ENCODE results near the gene TLR8. TPM values are rescaled to one million over a fixed set of nuclear protein-coding genes. Genes with fewer than 3 reads are reported as not detected.

Gene TLR8
- total RNA-seq, 4 donors from 2014 or later, result 0.08 to 0.84 (median 0.52) TPM

DNA sequence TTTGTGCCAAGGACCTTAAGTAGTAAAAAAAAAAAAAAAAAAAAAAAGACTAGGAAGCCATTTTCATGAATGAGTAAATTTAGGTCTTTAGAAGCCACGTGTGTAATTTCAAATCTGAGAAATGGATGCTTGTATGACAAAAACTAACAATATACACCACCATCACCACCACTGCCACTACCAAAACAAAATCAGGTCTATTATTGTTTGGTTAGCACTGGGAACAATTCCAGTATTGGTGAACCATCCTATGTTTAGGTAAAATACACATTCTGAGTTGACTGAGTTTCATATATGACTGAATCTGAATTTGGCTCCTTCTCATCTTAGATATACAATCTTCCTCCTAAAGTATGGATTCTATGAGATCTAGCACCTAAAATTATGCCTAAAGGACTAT, 59.7 kb downstream of the TLR8 start:
- 57 to 73% methylated on average over 1 of the region's 1 CpG for WGBS, 2 donors
- no peak for DNase-seq (ENCODE audit: low spot score in 2 of 2)
- no peak overlapping the region for H3K4me3 ChIP-seq (ENCODE audit: low read depth, poor library complexity, severe bottlenecking)
- no peak for TF ChIP-seq POLR2A (IDR thresholded peaks at IDR 0.05)
- TF ChIP-seq CTCF (IDR thresholded peaks at IDR 0.05), result no peak
- intact Hi-C loops (cut with DNase I; ENCODE audit: low total_unique reads), result no loop called here

DNA sequence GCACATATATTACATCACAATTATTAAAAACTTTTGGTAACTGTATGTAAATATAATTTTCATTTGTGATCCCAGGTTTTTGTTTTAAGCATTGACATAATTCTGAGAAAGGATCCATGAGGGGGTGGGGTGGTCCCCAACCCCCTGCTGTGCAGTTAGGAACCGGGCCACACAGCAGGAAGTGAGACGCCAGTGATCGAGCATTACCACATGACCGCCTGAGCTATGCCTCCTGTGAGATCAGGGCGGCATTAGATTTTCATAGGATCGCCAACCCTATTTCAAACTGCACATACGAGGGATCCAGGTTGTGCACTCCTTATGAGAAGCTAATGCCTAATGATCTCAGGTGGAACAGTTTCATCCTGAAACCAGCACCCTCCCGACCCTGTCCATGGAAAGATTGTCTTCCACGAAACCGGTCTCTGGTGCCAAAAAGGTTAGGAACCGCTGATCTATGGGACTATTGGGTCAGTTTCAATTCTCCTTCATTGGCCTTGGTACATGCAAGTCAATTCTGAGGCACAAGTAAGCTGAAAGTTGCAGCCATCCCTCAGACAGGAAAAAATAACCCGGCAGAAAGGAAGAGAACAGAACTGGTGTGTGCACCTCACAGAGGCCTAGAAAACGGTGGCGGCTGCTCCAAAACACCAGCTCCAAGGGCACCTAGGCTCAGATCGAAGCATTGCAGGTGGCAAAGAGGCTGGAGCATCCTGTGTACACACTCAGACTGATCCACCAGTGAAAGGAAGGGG, 61.5 kb downstream of the TLR8 start:
- 75 to 88% methylated on average over 15 of the region's 15 CpGs for WGBS, 2 donors

GRCh38 chrX:12970691-12971202, 64.3 kb downstream of the TLR8 start:
- TF ChIP-seq CTCF (IDR thresholded peaks at IDR 0.05) (no peak), POLR2A (IDR thresholded peaks at IDR 0.05) (no peak)
- H3K4me3 ChIP-seq (ENCODE audit: low read depth, poor library complexity, severe bottlenecking), result no peak overlapping the region
- DNase-seq (ENCODE audit: low spot score in 2 of 2), result no peak
- WGBS, 2 donors, result 41 to 47% methylated on average over 11 of the region's 11 CpGs
- intact Hi-C loops (cut with DNase I; ENCODE audit: low total_unique reads), result no loop called here

More for the DNA sequence above, 61.5 kb downstream of the TLR8 start:
- intact Hi-C loops (cut with DNase I; ENCODE audit: low total_unique reads), result no loop called here
- TF ChIP-seq POLR2A (IDR thresholded peaks at IDR 0.05), result no peak
- no peak for TF ChIP-seq CTCF (IDR thresholded peaks at IDR 0.05)
- no peak overlapping the region for H3K4me3 ChIP-seq (ENCODE audit: low read depth, poor library complexity, severe bottlenecking)
- DNase-seq (ENCODE audit: low spot score in 2 of 2), result no peak

DNA sequence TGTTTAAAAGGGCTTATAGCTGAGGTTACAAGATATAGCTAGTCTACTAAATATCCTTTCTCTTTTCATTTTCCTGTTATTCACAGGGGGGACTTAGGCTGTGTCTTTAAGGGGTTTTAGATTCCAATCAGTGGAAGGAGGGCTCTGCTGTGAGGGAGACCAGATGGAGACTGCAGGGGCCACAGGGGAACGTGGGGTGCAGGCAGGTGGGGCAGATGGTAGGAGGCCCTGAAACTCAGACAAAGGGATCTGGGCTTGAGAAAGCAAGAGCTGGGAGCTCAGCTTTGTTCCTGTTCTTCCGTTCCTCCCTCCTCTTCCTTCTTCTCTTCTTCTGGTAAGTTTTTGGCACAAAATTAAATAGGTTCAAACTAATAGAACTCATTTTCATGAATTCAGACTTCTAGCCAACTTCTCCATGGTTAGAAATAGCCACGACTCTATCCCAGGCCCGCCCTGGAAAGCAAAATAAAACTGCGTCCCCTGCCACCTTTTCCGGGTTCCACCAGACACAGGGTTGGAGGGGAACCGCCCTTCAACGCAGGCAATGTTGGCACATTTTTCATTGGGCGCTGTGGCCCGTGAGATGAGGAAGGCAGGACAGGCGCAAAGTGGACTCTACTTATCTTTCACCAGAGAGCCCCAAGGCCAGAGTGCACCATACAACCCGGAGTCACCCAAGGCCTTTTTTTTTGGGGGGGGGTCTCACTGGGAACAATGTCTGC, 65.0 kb downstream of the TLR8 start:
- no peak overlapping the region for H3K4me3 ChIP-seq (ENCODE audit: low read depth, poor library complexity, severe bottlenecking)
- DNase-seq (ENCODE audit: low spot score in 2 of 2), result no peak

GRCh38 chrX:12972243-12972642, 65.8 kb downstream of the TLR8 start:
- no peak overlapping the region for H3K4me3 ChIP-seq (ENCODE audit: low read depth, poor library complexity, severe bottlenecking)
- DNase-seq (ENCODE audit: low spot score in 2 of 2), result no peak
- 58 to 71% methylated on average over 6 of the region's 6 CpGs for WGBS, 2 donors
- intact Hi-C loops (cut with DNase I; ENCODE audit: low total_unique reads), result no loop called here
- TF ChIP-seq POLR2A (IDR thresholded peaks at IDR 0.05), result no peak
- TF ChIP-seq CTCF (IDR thresholded peaks at IDR 0.05), result no peak

More for the DNA sequence above, 65.0 kb downstream of the TLR8 start:
- intact Hi-C loops (cut with DNase I; ENCODE audit: low total_unique reads), result no loop called here
- WGBS, 2 donors, result 59 to 78% methylated on average over 12 of the region's 12 CpGs
- TF ChIP-seq POLR2A (IDR thresholded peaks at IDR 0.05), result no peak
- TF ChIP-seq CTCF (IDR thresholded peaks at IDR 0.05), result no peak

Other genes starting within 250 kb of the TLR8 start
- 100 to 1,000 TPM in 2 of 4 donors, 10 to 100 TPM in 2; 49.5 to 113 (median 97.9) TPM for gene PRPS2, start 115.2 kb upstream of the TLR8 start, total RNA-seq
- gene TLR7, start 39.5 kb upstream of the TLR8 start, total RNA-seq, result under 1 TPM; 0.15 to 0.38 (median 0.23) TPM
- 1,000 to 10,000 TPM; 1,261 to 2,736 (median 1,532) TPM for gene TMSB4X, start 68.5 kb downstream of the TLR8 start, total RNA-seq
- gene FAM9C, start 138.0 kb downstream of the TLR8 start, total RNA-seq, result not detected

Data from lower leg skin (tissue), 4 donors.